Measurements from ENCODE around the gene PHACTR3. TPM values are rescaled to one million over a fixed set of nuclear protein-coding genes. Genes with fewer than 3 reads are reported as not detected.

The PHACTR3 gene
- polyA plus RNA-seq, 2 of the 4 experiments (the other 2 are of a cell fraction), result not detected

DNA sequence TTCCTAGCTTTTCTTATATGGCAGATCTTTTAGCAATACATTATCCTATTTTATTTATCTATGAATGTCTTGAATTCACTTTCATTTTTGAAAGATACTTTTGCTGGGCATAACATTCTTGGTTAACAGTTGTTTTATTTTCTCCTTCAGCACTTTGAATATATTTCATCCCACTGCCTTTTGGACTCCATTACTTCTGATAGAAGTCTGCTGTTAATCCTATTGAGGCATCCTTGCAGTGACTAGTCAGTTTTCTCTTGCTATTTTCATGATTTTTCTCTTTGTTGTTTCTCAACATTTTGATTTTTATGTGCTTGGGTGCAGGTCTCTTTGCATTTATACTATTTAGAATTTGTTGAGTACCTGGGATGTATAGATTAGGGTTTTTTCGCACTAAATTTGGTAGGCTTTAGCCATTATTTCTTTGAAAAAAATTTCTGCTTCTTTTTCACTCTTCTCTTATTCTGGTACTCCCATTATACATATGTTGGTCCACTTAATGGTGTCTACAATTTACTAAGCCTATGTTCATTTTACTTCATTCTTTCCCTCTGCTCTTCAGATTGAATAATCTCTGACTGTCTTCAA lies 53.2 kb downstream of the PHACTR3 start:
- H3K27ac ChIP-seq, result no peak overlapping the region
- ATAC-seq, result no peak
- no peaks in the 10 kb centered on the region for H3K4me1 ChIP-seq
- 0% methylated on average over 1 of the region's 1 CpG for WGBS (ENCODE audit: missing lambda C conversion rate)
- peaks cover 28% of the 10 kb centered on the region for H3K9me3 ChIP-seq
- ChIA-PET CTCF (no interaction called here), POLR2A (no interaction called here)
- no peak overlapping the region for H3K4me2 ChIP-seq
- no peak overlapping the region for H3K4me3 ChIP-seq
- FAIRE-seq, result no peak
- TF ChIP-seq EHMT2 (IDR thresholded peaks at IDR 0.05; ENCODE audit: low read depth), result no peak
- no peak for TF ChIP-seq GATA3 (IDR thresholded peaks at IDR 0.05; ENCODE audit: borderline replicate concordance)
- TF ChIP-seq CEBPB (IDR thresholded peaks at IDR 0.05), result no peak
- TF ChIP-seq PHF8 (IDR thresholded peaks at IDR 0.05; ENCODE audit: borderline replicate concordance, low read depth), result no peak
- no peak for TF ChIP-seq POLR2A (IDR thresholded peaks at IDR 0.05; ENCODE audit: low read length)
- TF ChIP-seq SREBF2 (IDR thresholded peaks at IDR 0.05), result no peak
- TF ChIP-seq FOSL2 (IDR thresholded peaks at IDR 0.05), result no peak
- TF ChIP-seq FOSL2 (CRISPR knock-in tag; IDR thresholded peaks at IDR 0.05), result no peak
- TF ChIP-seq ZNF302 (CRISPR knock-in tag; IDR thresholded peaks at IDR 0.05), result no peak
- TF ChIP-seq, protein P1, sequence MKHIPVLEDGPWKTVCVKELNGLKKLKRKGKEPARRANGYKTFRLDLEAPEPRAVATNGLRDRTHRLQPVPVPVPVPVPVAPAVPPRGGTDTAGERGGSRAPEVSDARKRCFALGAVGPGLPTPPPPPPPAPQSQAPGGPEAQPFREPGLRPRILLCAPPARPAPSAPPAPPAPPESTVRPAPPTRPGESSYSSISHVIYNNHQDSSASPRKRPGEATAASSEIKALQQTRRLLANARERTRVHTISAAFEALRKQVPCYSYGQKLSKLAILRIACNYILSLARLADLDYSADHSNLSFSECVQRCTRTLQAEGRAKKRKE (CRISPR knock-in tag; IDR thresholded peaks at IDR 0.05; ENCODE audit: low read depth), result no peak
- no peak for TF ChIP-seq NR3C1 (IDR thresholded peaks at IDR 0.05)
- no peak for TF ChIP-seq HOXB13 (CRISPR knock-in tag; IDR thresholded peaks at IDR 0.05; ENCODE audit: low read depth)
- DNase-seq (ENCODE audit: low read depth in 1 of 2, low spot score in 1 of 2), result no peak

DNA sequence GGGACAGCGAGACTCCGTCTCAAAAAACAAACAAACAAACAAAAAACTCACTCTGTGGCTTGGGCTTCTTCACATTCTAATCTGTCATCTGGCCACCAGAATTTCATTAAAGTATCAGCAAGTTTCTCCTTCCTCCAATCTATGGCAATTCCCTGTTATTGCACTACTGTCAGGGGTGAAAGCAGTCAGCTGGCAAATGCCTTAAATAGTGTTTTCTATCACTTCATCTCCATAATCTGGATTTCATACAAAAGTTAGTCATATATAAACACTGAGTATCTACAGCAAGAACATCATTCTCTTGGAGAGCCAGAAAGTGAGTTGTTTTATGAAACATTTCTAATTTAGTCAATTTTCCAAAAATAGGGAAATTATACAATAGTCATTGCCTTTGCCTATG lies 56.1 kb downstream of the PHACTR3 start:
- DNase-seq (ENCODE audit: low read depth in 1 of 2, low spot score in 1 of 2) (no peak), FAIRE-seq (no peak), ATAC-seq (no peak)
- H3K4me1 ChIP-seq, result no peaks in the 10 kb centered on the region
- H3K4me2 ChIP-seq, result no peak overlapping the region
- no peak overlapping the region for H3K4me3 ChIP-seq
- CTCF ChIA-PET, result no interaction called here
- no peak overlapping the region for H3K27ac ChIP-seq
- TF ChIP-seq ZC3H11A (IDR thresholded peaks at IDR 0.05) (no peak), PHF8 (IDR thresholded peaks at IDR 0.05; ENCODE audit: borderline replicate concordance, low read depth) (no peak), FOSB (CRISPR knock-in tag; IDR thresholded peaks at IDR 0.05) (no peak), POLR2AphosphoS2 (conservative IDR thresholded peaks at IDR 0.05; ENCODE audit: low read length) (no peak), HOXB13 (CRISPR knock-in tag; IDR thresholded peaks at IDR 0.05; ENCODE audit: low read depth) (no peak)
- TF ChIP-seq, protein P2, sequence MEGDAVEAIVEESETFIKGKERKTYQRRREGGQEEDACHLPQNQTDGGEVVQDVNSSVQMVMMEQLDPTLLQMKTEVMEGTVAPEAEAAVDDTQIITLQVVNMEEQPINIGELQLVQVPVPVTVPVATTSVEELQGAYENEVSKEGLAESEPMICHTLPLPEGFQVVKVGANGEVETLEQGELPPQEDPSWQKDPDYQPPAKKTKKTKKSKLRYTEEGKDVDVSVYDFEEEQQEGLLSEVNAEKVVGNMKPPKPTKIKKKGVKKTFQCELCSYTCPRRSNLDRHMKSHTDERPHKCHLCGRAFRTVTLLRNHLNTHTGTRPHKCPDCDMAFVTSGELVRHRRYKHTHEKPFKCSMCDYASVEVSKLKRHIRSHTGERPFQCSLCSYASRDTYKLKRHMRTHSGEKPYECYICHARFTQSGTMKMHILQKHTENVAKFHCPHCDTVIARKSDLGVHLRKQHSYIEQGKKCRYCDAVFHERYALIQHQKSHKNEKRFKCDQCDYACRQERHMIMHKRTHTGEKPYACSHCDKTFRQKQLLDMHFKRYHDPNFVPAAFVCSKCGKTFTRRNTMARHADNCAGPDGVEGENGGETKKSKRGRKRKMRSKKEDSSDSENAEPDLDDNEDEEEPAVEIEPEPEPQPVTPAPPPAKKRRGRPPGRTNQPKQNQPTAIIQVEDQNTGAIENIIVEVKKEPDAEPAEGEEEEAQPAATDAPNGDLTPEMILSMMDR (IDR thresholded peaks at IDR 0.05), result no peak
- TF ChIP-seq, protein P3, sequence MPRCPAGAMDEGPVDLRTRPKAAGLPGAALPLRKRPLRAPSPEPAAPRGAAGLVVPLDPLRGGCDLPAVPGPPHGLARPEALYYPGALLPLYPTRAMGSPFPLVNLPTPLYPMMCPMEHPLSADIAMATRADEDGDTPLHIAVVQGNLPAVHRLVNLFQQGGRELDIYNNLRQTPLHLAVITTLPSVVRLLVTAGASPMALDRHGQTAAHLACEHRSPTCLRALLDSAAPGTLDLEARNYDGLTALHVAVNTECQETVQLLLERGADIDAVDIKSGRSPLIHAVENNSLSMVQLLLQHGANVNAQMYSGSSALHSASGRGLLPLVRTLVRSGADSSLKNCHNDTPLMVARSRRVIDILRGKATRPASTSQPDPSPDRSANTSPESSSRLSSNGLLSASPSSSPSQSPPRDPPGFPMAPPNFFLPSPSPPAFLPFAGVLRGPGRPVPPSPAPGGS (IDR thresholded peaks at IDR 0.05), result no peak
- POLR2A ChIA-PET, result no interaction called here
- peaks cover 28% of the 10 kb centered on the region for H3K9me3 ChIP-seq
- 3% methylated on average over 2 of the region's 2 CpGs for WGBS (ENCODE audit: missing lambda C conversion rate)

DNA sequence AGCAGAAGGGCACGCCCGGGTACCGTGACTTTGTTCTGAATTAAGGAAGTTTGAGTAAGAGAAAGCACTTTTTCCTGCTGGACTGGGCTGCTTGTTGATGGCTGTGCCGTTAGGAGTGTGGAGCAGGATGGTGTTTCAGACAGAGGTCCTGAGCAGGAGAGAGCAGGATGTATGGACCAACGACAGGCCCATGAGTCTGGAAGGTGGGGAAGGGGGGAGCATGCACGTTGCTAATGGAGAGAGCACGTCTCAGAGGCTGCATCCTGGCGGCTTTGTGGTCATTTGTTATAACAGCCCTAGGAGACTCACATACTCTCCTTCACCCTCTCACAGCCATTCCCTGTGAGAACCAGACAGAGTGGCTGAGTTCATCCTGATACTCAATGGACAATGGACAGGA lies 56.8 kb downstream of the PHACTR3 start:
- 1% methylated on average over 8 of the region's 8 CpGs for WGBS (ENCODE audit: missing lambda C conversion rate)
- FAIRE-seq, result no peak
- peaks cover 22% of the 10 kb centered on the region for H3K9me3 ChIP-seq
- no peak overlapping the region for H3K4me3 ChIP-seq
- ATAC-seq, result no peak
- CTCF ChIA-PET, result interaction anchor here (0.7 kb wide), 1 partner anchor 63 kb away, joined by 3 read pairs; no protein-coding TSS in a partner anchor
- no peak overlapping the region for H3K4me2 ChIP-seq
- POLR2A ChIA-PET, result no interaction called here
- DNase-seq (ENCODE audit: low read depth in 1 of 2, low spot score in 1 of 2), result no peak
- H3K27ac ChIP-seq, result no peak overlapping the region
- H3K4me1 ChIP-seq, result no peaks in the 10 kb centered on the region
- TF ChIP-seq BHLHE40 (IDR thresholded peaks at IDR 0.05; ENCODE audit: low read depth, low read length) (no peak), ZNF302 (CRISPR knock-in tag; IDR thresholded peaks at IDR 0.05) (no peak), TFCP2L1 (CRISPR knock-in tag; IDR thresholded peaks at IDR 0.05) (no peak), RCOR1 (IDR thresholded peaks at IDR 0.05; ENCODE audit: low read depth, low read length) (no peak)

All from A549 (cell line).